OCI-LY1 (cell line): ENCODE data around the gene PPP2R3C.
"Not testable (repeated sequence)": the region's sequence is repeated elsewhere in the genome, so short reads cannot be mapped to it uniquely, and the experiment has no call there.

Experiments
- H2AFZ ChIP-seq: fragments of 200-600 bp; sonication (generic), shearing (Covaris generic); 2 replicates; pipeline ENCODE4 v1.6.0; 2014; ENCODE audit warnings: antibody characterized with exemption, mild to moderate bottlenecking, low read length
- H3F3A ChIP-seq: fragments of 200-600 bp; sonication (generic), shearing (Covaris generic); 2 replicates; pipeline ENCODE4 v1.6.0; 2014; ENCODE audit warnings: mild to moderate bottlenecking, antibody characterized with exemption, low read length, moderate library complexity; ENCODE audit not compliant: insufficient read depth
- H3K27ac ChIP-seq: fragments of 200-600 bp; sonication (generic); 2 replicates; pipeline ENCODE4 v1.5.1; 2014; ENCODE audit warnings: low read length, mixed run types, mild to moderate bottlenecking, low read depth; ENCODE audit not compliant: poor library complexity, severe bottlenecking
- H3K27me3 ChIP-seq: fragments of 200-600 bp; sonication (generic); 2 replicates; pipeline ENCODE4 v1.6.0; 2014; ENCODE audit warnings: antibody characterized with exemption, mild to moderate bottlenecking, low read length, moderate library complexity; ENCODE audit not compliant: insufficient read depth
- H3K36me3 ChIP-seq: fragments of 200-600 bp; sonication (generic); 2 replicates; pipeline ENCODE4 v1.6.1; 2014; ENCODE audit warnings: mild to moderate bottlenecking, antibody characterized with exemption, low read length, moderate library complexity, mixed read lengths; ENCODE audit not compliant: insufficient read depth
- H3K4me1 ChIP-seq: fragments of 200-600 bp; sonication (generic); 2 replicates; pipeline ENCODE4 v1.5.1; 2014; ENCODE audit warnings: mild to moderate bottlenecking, low read length, moderate library complexity; ENCODE audit not compliant: insufficient read depth, severe bottlenecking
- H3K4me2 ChIP-seq: fragments of 200-600 bp; sonication (generic), shearing (Covaris generic); 2 replicates; pipeline ENCODE4 v1.6.1; 2014; ENCODE audit warnings: low read length
- H3K4me3 ChIP-seq: fragments of 200-600 bp; sonication (generic); 2 replicates; pipeline ENCODE4 v1.5.1; 2014; ENCODE audit warnings: low read length, low read depth, mild to moderate bottlenecking, mixed read lengths; ENCODE audit not compliant: poor library complexity, severe bottlenecking
- H3K79me2 ChIP-seq: fragments of 200-600 bp; shearing (Covaris generic); 2 replicates; pipeline ENCODE4 v1.6.1; 2016; ENCODE audit warnings: mixed run types, low read length, mixed read lengths; ENCODE audit not compliant: insufficient read depth
- H3K9ac ChIP-seq: fragments of 200-600 bp; sonication (generic), shearing (Covaris generic); 2 replicates; pipeline ENCODE4 v1.6.1; 2014; ENCODE audit warnings: mild to moderate bottlenecking, low read length, mixed read lengths
- H3K9me2 ChIP-seq: fragments of 200-600 bp; sonication (generic), shearing (Covaris generic); 2 replicates; pipeline ENCODE4 v1.6.1; 2014; ENCODE audit warnings: low read depth, mild to moderate bottlenecking, low read length, mixed read lengths
- H3K9me3 ChIP-seq: fragments of 200-600 bp; shearing (Covaris generic); 2 replicates; pipeline ENCODE4 v1.6.1; 2014; ENCODE audit warnings: low read length, mixed read lengths
- H4K20me1 ChIP-seq: fragments of 200-600 bp; sonication (generic), shearing (Covaris generic); 2 replicates; pipeline ENCODE4 v1.6.0; 2016; ENCODE audit warnings: mild to moderate bottlenecking, low read length; ENCODE audit not compliant: insufficient read depth
- CTCF ChIP-seq: fragments of 200-600 bp; sonication (generic), shearing (Covaris generic); IDR thresholded peaks from 2 replicates; pipeline ENCODE4 v1.5.1; 2017; ENCODE audit warnings: mild to moderate bottlenecking, antibody characterized with exemption, low read length, moderate library complexity, mixed read lengths
- EZH2 ChIP-seq: fragments of 200-600 bp; sonication (generic), shearing (Covaris generic); IDR thresholded peaks from 2 replicates; pipeline ENCODE4 v1.8.0; 2017; ENCODE audit warnings: borderline replicate concordance, mixed run types, mild to moderate bottlenecking, antibody characterized with exemption, low read length, moderate library complexity, mixed read lengths

PPP2R3C gene

GRCh38 chr14:35068238-35069012 is 53.4 kb downstream of the PPP2R3C start:
- H3K4me2 ChIP-seq, result no peak overlapping the region
- no peak overlapping the region for H3K4me3 ChIP-seq
- H3K36me3 ChIP-seq, result peaks cover 9% of the 10 kb centered on the region
- H3K9me3 ChIP-seq, result no peaks in the 10 kb centered on the region
- H3K27ac ChIP-seq, result no peak overlapping the region
- H3K4me1 ChIP-seq, result no peaks in the 10 kb centered on the region
- H2AFZ ChIP-seq, result no peak overlapping the region
- no peak overlapping the region for H3K9ac ChIP-seq
- no peaks in the 10 kb centered on the region for H3K9me2 ChIP-seq
- no peaks in the 10 kb centered on the region for H3K79me2 ChIP-seq
- no peaks in the 10 kb centered on the region for H3K27me3 ChIP-seq
- TF ChIP-seq EZH2 (no peak), CTCF (no peak)
- no peaks in the 10 kb centered on the region for H4K20me1 ChIP-seq
- no peaks in the 10 kb centered on the region for H3F3A ChIP-seq

- H3K4me2 ChIP-seq, H4K20me1 ChIP-seq, H3K79me2 ChIP-seq, H3K4me1 ChIP-seq, H2AFZ ChIP-seq, H3K36me3 ChIP-seq, H3K4me3 ChIP-seq, H3K27ac ChIP-seq, H3K9ac ChIP-seq, H3K9me3 ChIP-seq, H3K9me2 ChIP-seq, H3K27me3 ChIP-seq, H3F3A ChIP-seq: not testable (repeated sequence)
Observed at GRCh38 chr14:35065731-35066130, 56.1 kb downstream of the PPP2R3C start.

- H3K9ac ChIP-seq, H3K27me3 ChIP-seq, H3K9me3 ChIP-seq, H3K4me1 ChIP-seq, H4K20me1 ChIP-seq, H3F3A ChIP-seq, H3K4me2 ChIP-seq, H3K27ac ChIP-seq, H3K36me3 ChIP-seq, H3K4me3 ChIP-seq, H3K9me2 ChIP-seq, H2AFZ ChIP-seq, H3K79me2 ChIP-seq: not testable (repeated sequence)
Observed at GRCh38 chr14:35061113-35061791, 60.5 kb downstream of the PPP2R3C start.

- Histone ChIP-seq H3K36me3 (no peaks in the 10 kb centered on the region), H3K4me3 (no peak overlapping the region)
Observed at GRCh38 chr14:35052637-35053036, 69.2 kb downstream of the PPP2R3C start.

More at GRCh38 chr14:35052637-35053036, 69.2 kb downstream of the PPP2R3C start:
- no peaks in the 10 kb centered on the region for H3K79me2 ChIP-seq
- no peaks in the 10 kb centered on the region for H3K27me3 ChIP-seq
- H3F3A ChIP-seq, result no peaks in the 10 kb centered on the region
- no peaks in the 10 kb centered on the region for H3K9me3 ChIP-seq
- no peak overlapping the region for H3K27ac ChIP-seq
- no peaks in the 10 kb centered on the region for H4K20me1 ChIP-seq
- no peak overlapping the region for H2AFZ ChIP-seq
- TF ChIP-seq EZH2, result no peak
- no peak for TF ChIP-seq CTCF
- H3K9ac ChIP-seq, result no peak overlapping the region
- H3K4me2 ChIP-seq, result no peak overlapping the region
- peaks cover 2% of the 10 kb centered on the region for H3K4me1 ChIP-seq
- no peaks in the 10 kb centered on the region for H3K9me2 ChIP-seq
